Dendritic cell treated with granulocyte-macrophage colony-stimulating factor and Interleukin-4, amounts not matched to agents 40 ng/mL and 50 ng/mL, for 4 days (primary cell): ENCODE results near the gene NAPG.
"Not testable (repeated sequence)": the region's sequence is repeated elsewhere in the genome, so short reads cannot be mapped to it uniquely, and the experiment has no call there.

ENCODE experiments used
- H3K27ac Mint-ChIP-seq: one replicate; pipeline ENCODE4 v1.8.0; 2022; ENCODE audit warnings: mild to moderate bottlenecking, mixed read lengths
- H3K27me3 Mint-ChIP-seq: one replicate; pipeline ENCODE4 v1.8.0; 2022; ENCODE audit warnings: mild to moderate bottlenecking, mixed read lengths
- H3K36me3 Mint-ChIP-seq: one replicate; pipeline ENCODE4 v1.8.0; 2022; ENCODE audit warnings: low read depth, mixed read lengths
- H3K4me1 Mint-ChIP-seq: one replicate; pipeline ENCODE4 v1.8.0; 2022; ENCODE audit warnings: low read depth, mixed read lengths
- H3K4me3 Mint-ChIP-seq: one replicate; pipeline ENCODE4 v1.8.0; 2022; ENCODE audit warnings: mild to moderate bottlenecking, moderate library complexity, mixed read lengths
- H3K9me3 Mint-ChIP-seq: one replicate; pipeline ENCODE4 v1.8.0; 2022; ENCODE audit warnings: mixed read lengths
- intact Hi-C: fragments of 100-400 bp; cut with micrococcal nuclease; formaldehyde crosslinking; loops from one replicate; pipeline ENCODE4 v1.15.0; 2022

NAPG gene

DNA sequence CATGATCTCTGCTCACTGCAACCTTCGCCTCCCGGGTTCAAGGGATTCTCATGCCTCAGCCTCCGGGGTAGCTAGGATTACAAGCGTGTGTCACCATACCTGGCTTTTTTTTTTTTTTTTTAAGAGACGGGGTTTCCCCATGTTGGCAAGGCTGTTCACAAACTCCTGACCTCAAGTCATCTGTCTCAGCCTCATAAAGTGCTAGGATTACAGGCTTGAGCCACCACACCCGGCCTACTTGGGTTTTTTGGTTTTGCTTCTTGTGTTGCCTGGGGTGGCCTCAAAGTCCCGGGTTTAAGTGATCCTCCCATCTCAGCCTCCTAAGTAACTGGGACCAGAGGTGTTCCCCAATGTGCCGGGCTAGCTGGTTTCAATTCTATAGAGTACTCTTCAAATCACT is 64.6 kb downstream of the NAPG start:
- no peak overlapping the region for H3K4me3 Mint-ChIP-seq
- H3K27ac Mint-ChIP-seq: no peak overlapping the region
- peaks cover 26% of the 10 kb centered on the region for H3K4me1 Mint-ChIP-seq
- no peaks in the 10 kb centered on the region for H3K27me3 Mint-ChIP-seq
- H3K36me3 Mint-ChIP-seq: no peaks in the 10 kb centered on the region
- peaks cover 9% of the 10 kb centered on the region for H3K9me3 Mint-ChIP-seq
- intact Hi-C loops: no loop called here

DNA sequence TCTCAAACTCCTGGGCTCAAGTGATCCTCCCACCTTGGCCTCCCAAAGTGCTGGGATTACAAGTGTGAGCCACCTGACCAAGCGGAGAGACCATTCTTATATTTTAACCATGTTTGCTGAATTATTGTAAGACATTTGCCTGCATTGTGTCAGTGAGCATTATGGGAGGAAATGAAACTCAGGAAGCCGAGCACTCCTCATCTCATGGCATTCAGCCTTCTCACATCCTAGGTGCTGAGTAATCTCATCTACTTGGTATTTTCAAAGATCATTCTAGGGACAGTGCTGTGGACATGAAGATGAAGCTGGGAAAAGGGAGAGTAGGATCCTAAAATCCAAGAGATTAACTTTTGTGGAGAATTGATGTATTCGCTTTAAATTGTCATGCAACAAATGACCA is 66.1 kb downstream of the NAPG start:
- Mint-ChIP-seq H3K27me3 (no peaks in the 10 kb centered on the region), H3K27ac (no peak overlapping the region), H3K4me3 (no peak overlapping the region), H3K4me1 (peaks cover 32% of the 10 kb centered on the region), H3K9me3 (peaks cover 9% of the 10 kb centered on the region), H3K36me3 (no peaks in the 10 kb centered on the region)
- intact Hi-C loops: no loop called here

DNA sequence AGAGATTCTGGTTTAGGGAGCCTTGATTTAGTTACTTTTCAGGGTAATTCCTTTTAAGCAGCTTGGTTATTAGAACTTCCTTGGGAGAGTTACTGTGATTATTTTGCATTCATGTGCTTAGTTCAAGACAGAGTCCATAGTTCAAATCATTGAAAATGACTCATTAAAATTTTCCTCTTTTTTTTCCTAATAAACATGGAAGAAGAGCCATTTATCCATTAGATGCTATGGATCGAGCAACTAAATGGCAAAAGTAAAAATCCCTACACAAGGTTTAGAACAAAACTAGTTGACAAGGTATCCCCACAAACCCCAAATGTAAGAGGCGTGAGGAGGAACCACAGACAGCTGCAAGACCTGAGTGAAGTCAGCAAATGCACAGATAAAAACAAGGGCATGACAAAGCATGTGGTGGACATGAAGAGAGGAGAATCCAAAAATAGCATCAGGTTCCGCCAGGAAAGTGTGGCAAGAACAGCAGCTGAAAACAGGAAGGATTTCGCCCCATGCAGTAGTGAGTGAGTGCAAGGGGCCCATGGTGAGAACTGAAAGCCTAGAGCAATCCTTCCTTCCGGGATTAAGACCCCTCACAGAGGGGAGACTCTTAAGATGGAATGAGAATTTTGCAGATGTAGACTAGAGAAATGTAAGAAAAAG is 67.7 kb downstream of the NAPG start:
- Mint-ChIP-seq H3K4me3 (peak overlapping the region; percentile 41), H3K4me1 (peaks cover 32% of the 10 kb centered on the region)
- intact Hi-C loops, H3K27ac Mint-ChIP-seq, H3K27me3 Mint-ChIP-seq, H3K36me3 Mint-ChIP-seq, H3K9me3 Mint-ChIP-seq: not testable (repeated sequence)

DNA sequence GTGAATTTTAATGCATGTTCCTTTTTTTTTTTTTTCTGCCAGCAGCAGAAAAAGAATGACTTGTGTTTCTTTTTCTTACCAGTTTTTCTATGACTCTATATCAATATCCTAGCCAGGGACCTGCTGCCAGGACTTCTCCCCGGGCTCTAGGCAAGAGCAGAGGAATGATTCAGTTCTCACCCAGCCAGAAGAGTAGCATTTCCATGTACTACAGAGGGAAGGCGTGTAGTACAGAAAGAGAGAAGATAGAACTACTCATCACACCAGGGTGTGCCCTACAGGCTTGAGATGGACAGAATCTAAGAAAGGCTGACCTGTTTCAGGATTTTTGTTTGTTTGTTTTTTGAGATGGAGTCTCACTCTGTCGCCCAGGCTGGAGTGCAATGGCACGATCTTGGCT is 70.1 kb downstream of the NAPG start:
- H3K4me1 Mint-ChIP-seq: peaks cover 32% of the 10 kb centered on the region
- intact Hi-C loops, H3K36me3 Mint-ChIP-seq, H3K27ac Mint-ChIP-seq, H3K27me3 Mint-ChIP-seq, H3K9me3 Mint-ChIP-seq, H3K4me3 Mint-ChIP-seq: not testable (repeated sequence)

DNA sequence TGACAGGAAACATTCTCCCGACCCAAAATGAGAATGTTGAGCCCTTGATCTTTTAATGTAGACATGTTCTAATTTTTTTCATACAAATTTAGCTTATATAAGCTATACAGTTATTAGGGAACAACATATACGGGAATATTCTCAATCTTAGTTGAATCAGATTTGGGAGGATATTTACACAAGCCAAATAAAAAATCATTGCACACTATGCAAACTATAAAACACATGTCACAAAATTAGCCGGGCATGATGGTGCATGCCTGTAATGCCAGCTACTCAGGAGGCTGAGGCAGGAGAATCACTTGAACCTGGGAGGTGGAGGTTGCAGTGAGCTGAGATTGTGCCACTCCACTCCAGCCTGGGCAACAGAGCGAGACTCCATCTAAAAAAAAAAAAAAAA is 71.9 kb downstream of the NAPG start:
- Mint-ChIP-seq H3K9me3 (peaks cover 13% of the 10 kb centered on the region), H3K4me1 (peaks cover 21% of the 10 kb centered on the region)
- H3K36me3 Mint-ChIP-seq, H3K4me3 Mint-ChIP-seq, H3K27me3 Mint-ChIP-seq, H3K27ac Mint-ChIP-seq, intact Hi-C loops: not testable (repeated sequence)

DNA sequence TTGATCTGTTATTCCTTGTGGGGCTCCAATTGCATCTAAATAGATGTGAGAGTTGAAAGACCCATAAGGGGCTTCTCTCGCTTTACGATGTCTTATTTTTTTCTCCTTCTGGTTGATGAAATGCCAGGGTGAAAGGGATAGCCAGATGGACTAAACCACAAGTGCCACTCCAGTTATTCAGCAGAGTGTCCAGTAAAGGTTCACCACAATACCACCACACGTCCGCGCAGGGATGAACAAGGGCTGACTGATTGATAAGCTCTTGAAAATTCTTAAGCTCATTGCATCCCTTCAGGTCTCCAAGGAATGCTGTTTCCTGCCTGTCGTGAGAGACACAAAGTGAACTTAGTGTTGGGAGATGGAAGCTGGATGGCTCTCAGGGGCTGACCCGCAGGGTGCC is 74.9 kb downstream of the NAPG start:
- H3K4me1 Mint-ChIP-seq, H3K27me3 Mint-ChIP-seq, H3K36me3 Mint-ChIP-seq, H3K4me3 Mint-ChIP-seq, H3K27ac Mint-ChIP-seq, intact Hi-C loops: not testable (repeated sequence)
- peaks cover 17% of the 10 kb centered on the region for H3K9me3 Mint-ChIP-seq
